ENCODE data around the gene NFKBIB. TPM values are rescaled to one million over a fixed set of nuclear protein-coding genes. Genes with fewer than 3 reads are reported as not detected.

The NFKBIB gene
- total and polyA plus RNA-seq, 2 of the 13 experiments (the other 11 are each of a cell fraction or from before 2014, with no cell fraction given) = 8.6 to 14.9 TPM

- no peak; the same call in 1 of the 2 replicates for TF ChIP-seq TFAP4 (IDR thresholded peaks at IDR 0.05; ENCODE audit: borderline replicate concordance, low read depth)
- TF ChIP-seq GATA4 (IDR thresholded peaks at IDR 0.05; ENCODE audit: borderline replicate concordance, low read depth) = no peak
- no peak for TF ChIP-seq PLRG1 (conservative IDR thresholded peaks at IDR 0.05)
- no peak for TF ChIP-seq ZC3H13 (CRISPR knock-in tag; IDR thresholded peaks at IDR 0.05)
- TF ChIP-seq CTCF (CRISPR knock-in tag; IDR thresholded peaks at IDR 0.05) = peak; percentile 78
- no peak for TF ChIP-seq FOSL2 (CRISPR knock-in tag; IDR thresholded peaks at IDR 0.05)
- TF ChIP-seq ZNF225 (CRISPR knock-in tag; IDR thresholded peaks at IDR 0.05) = no peak
- 0 out of 2 replicates have a peak, but pooled peaks have one; percentile 24 for TF ChIP-seq SAP130 (CRISPR knock-in tag; IDR thresholded peaks at IDR 0.05; ENCODE audit: low read depth)
- no peak for TF ChIP-seq GPN1 (CRISPR knock-in tag; IDR thresholded peaks at IDR 0.05; ENCODE audit: borderline replicate concordance)
- TF ChIP-seq REXO4 (CRISPR knock-in tag; IDR thresholded peaks at IDR 0.05; ENCODE audit: borderline replicate concordance) = no peak
- TF ChIP-seq XBP1 (CRISPR knock-in tag; IDR thresholded peaks at IDR 0.05) = no peak
- TF ChIP-seq ZNF660 (CRISPR knock-in tag; IDR thresholded peaks at IDR 0.05; ENCODE audit: borderline replicate concordance, low read depth) = no peak
- TF ChIP-seq USF2 (IDR thresholded peaks at IDR 0.05; ENCODE audit: low read depth, low read length) = no peak
- TF ChIP-seq USF2 (CRISPR knock-in tag; IDR thresholded peaks at IDR 0.05; ENCODE audit: borderline replicate concordance) = no peak
- no peak for TF ChIP-seq CCDC6 (CRISPR knock-in tag; IDR thresholded peaks at IDR 0.05)
- no peak for TF ChIP-seq RFX3 (CRISPR knock-in tag; IDR thresholded peaks at IDR 0.05)
- TF ChIP-seq ZNF234 (CRISPR knock-in tag; conservative IDR thresholded peaks at IDR 0.05) = no peak
- no peak for TF ChIP-seq ARNT (IDR thresholded peaks at IDR 0.05)
- no peak for TF ChIP-seq ZNF709 (CRISPR knock-in tag; IDR thresholded peaks at IDR 0.05)
- TF ChIP-seq SP1 (IDR thresholded peaks at IDR 0.05) = no peak
- no peak for TF ChIP-seq SP1 (CRISPR knock-in tag; IDR thresholded peaks at IDR 0.05)
- TF ChIP-seq ZMAT3 (CRISPR knock-in tag; conservative IDR thresholded peaks at IDR 0.05) = no peak
- no peak for TF ChIP-seq ZFAT (CRISPR knock-in tag; conservative IDR thresholded peaks at IDR 0.05)
- 0 out of 2 replicates have a peak, but pooled peaks have one; percentile 12 for TF ChIP-seq ZNF772 (CRISPR knock-in tag; IDR thresholded peaks at IDR 0.05)
- TF ChIP-seq YEATS2 (CRISPR knock-in tag; IDR thresholded peaks at IDR 0.05; ENCODE audit: borderline replicate concordance) = no peak
- TF ChIP-seq ZNF781 (CRISPR knock-in tag; IDR thresholded peaks at IDR 0.05; ENCODE audit: borderline replicate concordance, not compliant biosample characterization) = no peak
- TF ChIP-seq HNF4G (IDR thresholded peaks at IDR 0.05; ENCODE audit: borderline replicate concordance, low read depth, low read length) = no peak
- TF ChIP-seq HNF4G (CRISPR knock-in tag; IDR thresholded peaks at IDR 0.05; ENCODE audit: borderline replicate concordance, low read depth) = no peak
- no peak for TF ChIP-seq ERF (CRISPR knock-in tag; IDR thresholded peaks at IDR 0.05)
- TF ChIP-seq GTF2F1 (IDR thresholded peaks at IDR 0.05; ENCODE audit: low read length) = no peak
- TF ChIP-seq HNRNPUL1 (IDR thresholded peaks at IDR 0.05; ENCODE audit: low read depth, low read length) = no peak
Measured at GRCh38 chr19:38917921-38918491, 18.2 kb downstream of the NFKBIB start (continued).
